Measurements from ENCODE around the gene C1orf116. TPM values are rescaled to one million over a fixed set of nuclear protein-coding genes. Genes with fewer than 3 reads are reported as not detected.

Gene C1orf116
- polyA plus RNA-seq, 3 donors from 2014 or later = 0.31 TPM; not detected in 2

DNA sequence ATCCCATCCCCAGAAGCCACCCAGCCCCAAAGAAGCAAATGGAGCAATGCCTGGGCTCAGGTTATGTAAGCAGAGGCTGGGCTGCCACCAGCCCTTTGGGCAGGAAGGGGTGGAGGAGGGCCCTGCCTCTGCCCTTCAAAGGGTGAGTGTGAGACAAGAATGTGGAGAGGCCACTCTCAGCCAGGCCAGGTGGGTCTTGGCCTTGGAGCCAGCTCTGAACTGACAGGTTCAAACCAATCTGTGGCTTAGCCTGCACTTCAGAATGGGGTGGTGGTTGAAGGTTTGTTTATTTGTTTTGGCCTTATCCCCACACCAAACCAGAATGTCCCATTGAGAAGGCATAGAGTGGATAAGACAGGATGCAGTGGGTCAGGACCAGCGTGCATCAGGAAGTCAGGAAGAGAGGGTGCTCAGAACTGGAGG lies 29.8 kb downstream of the C1orf116 start:
- Mint-ChIP-seq H3K27ac (no peak overlapping the region), H3K4me3 (no peak overlapping the region), H3K27me3 (ENCODE audit: low read depth in 3 of 3) (peaks cover 3 to 7% (median 7%) of the 10 kb centered on the region in 3 donors), H3K4me1 (no peaks in the 10 kb centered on the region), H3K9me3 (no peaks in the 10 kb centered on the region), H3K36me3 (no peaks in the 10 kb centered on the region)
- DNase-seq = no peak

GRCh38 chr1:207001492-207002245 lies 30.9 kb downstream of the C1orf116 start:
- no peak for DNase-seq
- H3K27ac Mint-ChIP-seq = no peak overlapping the region
- H3K27me3 Mint-ChIP-seq (ENCODE audit: low read depth in 3 of 3) = peaks cover 3 to 7% (median 7%) of the 10 kb centered on the region in 3 donors
- H3K9me3 Mint-ChIP-seq = no peaks in the 10 kb centered on the region
- no peaks in the 10 kb centered on the region for H3K4me1 Mint-ChIP-seq
- no peaks in the 10 kb centered on the region for H3K36me3 Mint-ChIP-seq
- no peak overlapping the region for H3K4me3 Mint-ChIP-seq

GRCh38 chr1:207000651-207001291 lies 31.8 kb downstream of the C1orf116 start:
- DNase-seq = no peak
- Mint-ChIP-seq H3K4me3 (no peak overlapping the region), H3K27me3 (ENCODE audit: low read depth in 3 of 3) (peaks cover 3 to 7% (median 3%) of the 10 kb centered on the region in 3 donors), H3K9me3 (no peaks in the 10 kb centered on the region), H3K36me3 (no peaks in the 10 kb centered on the region), H3K27ac (no peak overlapping the region), H3K4me1 (no peaks in the 10 kb centered on the region)

- H3K36me3 Mint-ChIP-seq = no peaks in the 10 kb centered on the region
- no peaks in the 10 kb centered on the region for H3K9me3 Mint-ChIP-seq
- H3K4me3 Mint-ChIP-seq = no peak overlapping the region
- H3K27ac Mint-ChIP-seq = no peak overlapping the region
- no peaks in the 10 kb centered on the region for H3K4me1 Mint-ChIP-seq
- peaks cover 0 to 3% (median 3%) of the 10 kb centered on the region in 3 donors for H3K27me3 Mint-ChIP-seq (ENCODE audit: low read depth in 3 of 3)
- no peak for DNase-seq
Measured at GRCh38 chr1:206998816-206999215, 33.7 kb downstream of the C1orf116 start.

- Mint-ChIP-seq H3K27ac (no peak overlapping the region), H3K9me3 (no peaks in the 10 kb centered on the region), H3K4me3 (no peak overlapping the region), H3K4me1 (no peaks in the 10 kb centered on the region), H3K36me3 (no peaks in the 10 kb centered on the region), H3K27me3 (ENCODE audit: low read depth in 3 of 3) (peaks cover 3 to 7% (median 3%) of the 10 kb centered on the region in 3 donors)
- DNase-seq = no peak
Measured at GRCh38 chr1:206992790-206993189, 39.8 kb downstream of the C1orf116 start.

DNA sequence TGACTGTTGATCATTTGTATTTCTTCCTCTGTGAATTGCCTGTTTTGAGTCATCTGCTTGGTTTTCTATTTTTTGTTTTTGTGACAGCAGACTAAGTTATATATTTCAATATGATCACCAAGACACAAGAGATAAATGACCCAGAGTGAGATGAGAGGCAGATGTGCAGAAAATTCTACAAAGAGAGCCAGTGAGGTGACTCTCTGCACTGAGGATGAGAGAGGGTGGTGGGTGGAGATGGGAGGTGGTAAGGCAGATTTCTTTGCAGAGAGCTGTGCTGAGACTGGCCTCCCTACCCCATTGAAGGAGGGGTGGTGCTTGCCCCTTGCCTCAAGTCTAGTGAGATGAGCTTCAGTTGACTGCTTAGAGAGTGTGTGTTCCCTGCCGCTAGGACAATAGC lies 44.7 kb downstream of the C1orf116 start:
- no peak overlapping the region for H3K27ac Mint-ChIP-seq
- peaks cover 0 to 12% (median 2%) of the 10 kb centered on the region in 3 donors for H3K27me3 Mint-ChIP-seq (ENCODE audit: low read depth in 3 of 3)
- H3K4me3 Mint-ChIP-seq = no peak overlapping the region
- H3K36me3 Mint-ChIP-seq = no peaks in the 10 kb centered on the region
- no peak for DNase-seq
- H3K9me3 Mint-ChIP-seq = no peaks in the 10 kb centered on the region
- H3K4me1 Mint-ChIP-seq = no peaks in the 10 kb centered on the region

DNA sequence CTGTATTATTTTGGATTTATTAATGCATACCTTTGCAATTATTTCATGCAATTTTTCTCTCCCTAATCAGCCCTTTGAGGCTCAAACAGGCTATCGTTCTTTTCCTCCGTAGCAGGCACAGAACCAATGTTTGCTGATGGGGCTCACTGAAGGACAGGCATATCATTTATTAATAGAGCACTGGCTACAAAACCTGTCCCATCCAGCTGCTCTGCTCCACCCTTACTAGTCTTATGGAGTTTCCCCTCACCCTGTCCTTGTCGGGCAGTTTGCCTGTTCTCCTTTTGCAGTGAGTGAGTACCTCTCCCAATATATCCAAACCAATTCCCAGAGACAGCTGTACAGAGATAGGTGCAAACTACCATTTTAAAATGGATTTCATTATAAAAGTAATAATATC lies 45.7 kb downstream of the C1orf116 start:
- Mint-ChIP-seq H3K4me3 (no peak overlapping the region), H3K36me3 (no peaks in the 10 kb centered on the region), H3K27me3 (ENCODE audit: low read depth in 3 of 3) (peaks cover 0 to 11% (median 2%) of the 10 kb centered on the region in 3 donors), H3K9me3 (no peaks in the 10 kb centered on the region), H3K4me1 (no peaks in the 10 kb centered on the region), H3K27ac (no peak overlapping the region)
- no peak for DNase-seq

GRCh38 chr1:206986402-206986801 lies 46.2 kb downstream of the C1orf116 start:
- no peak overlapping the region for H3K4me3 Mint-ChIP-seq
- no peaks in the 10 kb centered on the region for H3K9me3 Mint-ChIP-seq
- H3K4me1 Mint-ChIP-seq = no peaks in the 10 kb centered on the region
- peaks cover 0 to 11% (median 2%) of the 10 kb centered on the region in 3 donors for H3K27me3 Mint-ChIP-seq (ENCODE audit: low read depth in 3 of 3)
- H3K36me3 Mint-ChIP-seq = no peaks in the 10 kb centered on the region
- no peak for DNase-seq
- H3K27ac Mint-ChIP-seq = no peak overlapping the region

GRCh38 chr1:206985162-206985749 lies 47.3 kb downstream of the C1orf116 start:
- H3K4me3 Mint-ChIP-seq = no peak overlapping the region
- no peak overlapping the region for H3K27ac Mint-ChIP-seq
- peaks cover 0 to 18% (median 2%) of the 10 kb centered on the region in 3 donors for H3K27me3 Mint-ChIP-seq (ENCODE audit: low read depth in 3 of 3)
- no peaks in the 10 kb centered on the region for H3K36me3 Mint-ChIP-seq
- H3K9me3 Mint-ChIP-seq = no peaks in the 10 kb centered on the region
- DNase-seq = no peak
- H3K4me1 Mint-ChIP-seq = no peaks in the 10 kb centered on the region

DNA sequence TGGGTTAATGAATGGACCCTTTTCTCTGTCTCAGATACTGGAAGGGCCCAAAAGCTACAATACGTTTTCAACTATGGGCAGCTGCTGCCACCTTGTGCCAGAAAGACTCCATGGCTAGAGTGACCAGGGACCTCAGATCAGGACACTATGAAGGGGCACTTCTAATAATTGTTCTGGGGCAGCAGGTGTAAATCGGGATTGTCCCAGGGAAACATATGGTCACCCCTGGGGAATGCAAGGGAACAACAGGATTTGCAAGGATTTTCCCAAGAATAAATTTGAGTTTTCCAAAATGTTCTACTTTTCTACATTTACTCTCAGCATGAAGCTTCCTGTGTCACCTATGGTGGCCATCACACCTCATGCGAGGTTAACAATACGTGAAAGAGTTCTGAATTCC lies 50.3 kb downstream of the C1orf116 start:
- H3K27ac Mint-ChIP-seq = no peak overlapping the region
- DNase-seq = peak; percentile 49 to 60 (median 55)
- H3K4me3 Mint-ChIP-seq = no peak overlapping the region
- no peaks in the 10 kb centered on the region for H3K9me3 Mint-ChIP-seq
- H3K36me3 Mint-ChIP-seq = no peaks in the 10 kb centered on the region
- H3K27me3 Mint-ChIP-seq (ENCODE audit: low read depth in 3 of 3) = peaks cover 0 to 18% (median 6%) of the 10 kb centered on the region in 3 donors
- H3K4me1 Mint-ChIP-seq = no peaks in the 10 kb centered on the region

- H3K27me3 Mint-ChIP-seq (ENCODE audit: low read depth in 3 of 3) = peaks cover 0 to 13% (median 6%) of the 10 kb centered on the region in 3 donors
Measured at GRCh38 chr1:206979379-206980043, 53.0 kb downstream of the C1orf116 start.

GRCh38 chr1:206978259-206978658 lies 54.3 kb downstream of the C1orf116 start:
- Mint-ChIP-seq H3K9me3 (no peaks in the 10 kb centered on the region), H3K27me3 (ENCODE audit: low read depth in 3 of 3) (peaks cover 0 to 7% (median 6%) of the 10 kb centered on the region in 3 donors), H3K27ac (no peak overlapping the region), H3K36me3 (no peaks in the 10 kb centered on the region), H3K4me3 (no peak overlapping the region), H3K4me1 (no peaks in the 10 kb centered on the region)
- no peak for DNase-seq

More at GRCh38 chr1:206979379-206980043, 53.0 kb downstream of the C1orf116 start:
- H3K27ac Mint-ChIP-seq = no peak overlapping the region
- DNase-seq = no peak
- no peaks in the 10 kb centered on the region for H3K36me3 Mint-ChIP-seq
- no peaks in the 10 kb centered on the region for H3K4me1 Mint-ChIP-seq
- no peaks in the 10 kb centered on the region for H3K9me3 Mint-ChIP-seq
- H3K4me3 Mint-ChIP-seq = no peak overlapping the region

GRCh38 chr1:206975306-206975705 lies 57.2 kb downstream of the C1orf116 start:
- H3K27me3 Mint-ChIP-seq (ENCODE audit: low read depth in 3 of 3) = peaks cover 0 to 9% (median 0%) of the 10 kb centered on the region in 3 donors
- no peak for DNase-seq
- no peaks in the 10 kb centered on the region for H3K9me3 Mint-ChIP-seq
- H3K4me1 Mint-ChIP-seq = no peaks in the 10 kb centered on the region
- no peak overlapping the region for H3K27ac Mint-ChIP-seq
- no peak overlapping the region for H3K4me3 Mint-ChIP-seq
- no peaks in the 10 kb centered on the region for H3K36me3 Mint-ChIP-seq

DNA sequence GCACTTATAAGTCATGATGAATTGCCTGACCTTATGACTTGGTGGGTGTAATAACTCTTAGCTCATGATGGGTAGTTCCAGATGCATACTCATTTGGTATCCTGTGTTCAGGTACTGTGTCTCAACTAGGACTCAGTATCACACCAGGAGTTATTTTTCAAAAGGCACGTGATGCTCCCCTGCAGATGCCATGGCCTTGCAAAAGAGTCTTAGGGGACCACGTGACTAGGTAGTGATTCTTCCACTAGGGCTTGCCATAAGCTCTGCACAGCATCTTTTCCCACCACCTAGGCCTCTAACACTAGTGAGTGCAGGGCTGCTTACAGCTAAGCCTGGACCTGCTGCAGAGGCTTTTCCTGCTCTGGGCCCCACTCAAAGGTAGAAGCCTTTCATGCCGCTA lies 58.4 kb downstream of the C1orf116 start:
- Mint-ChIP-seq H3K27ac (no peak overlapping the region), H3K36me3 (no peaks in the 10 kb centered on the region), H3K9me3 (no peaks in the 10 kb centered on the region), H3K27me3 (ENCODE audit: low read depth in 3 of 3) (peaks cover 0 to 9% (median 3%) of the 10 kb centered on the region in 3 donors), H3K4me3 (no peak overlapping the region), H3K4me1 (no peaks in the 10 kb centered on the region)
- DNase-seq = no peak
